K562 (cell line): ENCODE data around the gene BLCAP. TPM values are rescaled to one million over a fixed set of nuclear protein-coding genes. Genes with fewer than 3 reads are reported as not detected.

Source experiments
- ATAC-seq: fragments of 200-7000 bp; cut with Tn5 transposase; 3 replicates; pipeline ENCODE4 v1.9.1; 2020; ENCODE audit warnings: moderate library complexity
- BruUV-seq: library from RNA; stranded (reverse); fragments of 400-500 nt; replicated peaks from 2 replicates; lab custom pipeline; 2021; lab: Mats Ljungman, UMichigan
- CTCF ChIA-PET: fragments of 300-600 bp; formaldehyde crosslinking; extraction: SDS; loops from one replicate; lab custom pipeline; 2021; ENCODE audit warnings: low intra/inter-chr PET ratio; lab: Yijun Ruan, JAX
- POLR2A ChIA-PET: fragments of 300-600, 350-650 bp; sonication (Branson Sonifier 250); formaldehyde crosslinking; extraction: SDS; loops from one replicate; lab custom pipeline; 2021; ENCODE audit warnings: antibody characterized with exemption, inconsistent platforms; lab: Yijun Ruan, JAX
- DNase-seq, 4 experiments: peaks; one replicate each; pipeline versions ENCODE4 v3.0.0 to v3.0.0-alpha.2; 2011 to 2018; ENCODE audit warnings: low spot score in 3 of 4, mixed read lengths in 3 of 4; ENCODE audit errors: extremely low read depth in 1 of 4
- FAIRE-seq: peaks from 2 replicates; lab custom pipeline; 2011; peaks lifted over from hg19 to GRCh38; lab: Jason Lieb, UNC
- H2AFZ ChIP-seq: 2 replicates; pipeline ENCODE4 v1.6.0; 2011; ENCODE audit warnings: low read depth, low read length, control low read depth, inconsistent platforms
- H3K27ac ChIP-seq: fragments of 200-600 bp; 3 replicates; pipeline ENCODE4 v1.8.0; 2011; ENCODE audit warnings: low read depth, mild to moderate bottlenecking, control low read depth, inconsistent platforms, low read length, moderate library complexity, mixed read lengths; ENCODE audit errors: extremely low read depth
- H3K27me3 ChIP-seq, 2 experiments: fragments of 300-600 bp in 1 of 2; 2 replicates in 1 of 2; 3 replicates in 1 of 2; pipeline versions ENCODE4 v1.6.0 to v1.8.0; 2011; ENCODE audit warnings: inconsistent platforms in 2 of 2, low read length in 2 of 2, mild to moderate bottlenecking in 1 of 2, mixed read lengths in 1 of 2, moderate library complexity in 1 of 2; ENCODE audit not compliant: control insufficient read depth in 2 of 2, insufficient read depth in 2 of 2
- H3K36me3 ChIP-seq: fragments of 300-600 bp; 3 replicates; pipeline ENCODE4 v1.8.0; 2011; ENCODE audit warnings: mild to moderate bottlenecking, low read length, inconsistent platforms; ENCODE audit not compliant: control insufficient read depth, insufficient read depth
- H3K4me1 ChIP-seq, 2 experiments: fragments of 200-600 bp in 1 of 2; replicated peaks in 1 of 2; 2 replicates in 1 of 2; 3 replicates in 1 of 2; pipeline versions ENCODE4 v1.5.1 to v1.8.0; 2011; ENCODE audit warnings: inconsistent platforms in 2 of 2, low read length in 2 of 2, mild to moderate bottlenecking in 1 of 2, mixed read lengths in 1 of 2, moderate library complexity in 1 of 2; ENCODE audit not compliant: control insufficient read depth in 2 of 2, insufficient read depth in 2 of 2
- H3K4me2 ChIP-seq: 2 replicates; pipeline ENCODE4 v1.6.1; 2011; ENCODE audit warnings: low read length, control low read depth, inconsistent platforms, mixed read lengths; ENCODE audit not compliant: insufficient read depth
- H3K4me3 ChIP-seq: fragments of 200-600 bp; sonication (generic), shearing (Covaris generic); 2 replicates; pipeline ENCODE4 v1.5.1; 2016; ENCODE audit warnings: control low read depth, inconsistent platforms
- H3K79me2 ChIP-seq: fragments of 200-600 bp; 3 replicates; pipeline ENCODE4 v1.8.0; 2011; ENCODE audit warnings: low read length, inconsistent platforms; ENCODE audit not compliant: control insufficient read depth, insufficient read depth
- H3K9ac ChIP-seq, 2 experiments: 2 replicates each; pipeline versions ENCODE4 v1.6.0 to v1.6.1; 2011; ENCODE audit warnings: low read depth in 2 of 2, low read length in 2 of 2, control low read depth in 1 of 2, inconsistent platforms in 1 of 2, mild to moderate bottlenecking in 1 of 2, mixed read lengths in 1 of 2; ENCODE audit not compliant: insufficient read depth in 1 of 2
- H3K9me1 ChIP-seq: one replicate; pipeline ENCODE4 v1.6.0; 2011; ENCODE audit warnings: inconsistent platforms, mild to moderate bottlenecking, low read length, moderate library complexity; ENCODE audit not compliant: control insufficient read depth, insufficient read depth
- H3K9me3 ChIP-seq: replicated peaks from 2 replicates; pipeline ENCODE4 v1.5.1; 2011; ENCODE audit warnings: low read depth, low read length, inconsistent platforms; ENCODE audit not compliant: control insufficient read depth, insufficient read depth
- H4K20me1 ChIP-seq: replicated peaks from 2 replicates; pipeline ENCODE4 v1.6.1; 2011; ENCODE audit warnings: low read length, inconsistent platforms, mixed read lengths; ENCODE audit not compliant: control insufficient read depth, insufficient read depth
- ASH1L ChIP-seq: fragments of 450-650 bp; IDR thresholded peaks from 2 replicates; pipeline ENCODE4 v1.6.1; 2018; ENCODE audit warnings: borderline replicate concordance, mild to moderate bottlenecking, low read depth; ENCODE audit not compliant: partially characterized antibody
- DDX20 ChIP-seq: fragments of 450-650 bp; IDR thresholded peaks from 2 replicates; pipeline ENCODE4 v1.6.1; 2016; ENCODE audit warnings: missing genetic modification characterization, low read depth, mild to moderate bottlenecking, missing compliant biosample characterization, moderate library complexity
- HNRNPUL1 ChIP-seq: fragments of 200-400 bp; formaldehyde crosslinking; IDR thresholded peaks from 2 replicates; pipeline ENCODE4 v1.6.1; 2017; ENCODE audit warnings: low read length
- ILK ChIP-seq: fragments of 450-650 bp; IDR thresholded peaks from 2 replicates; pipeline ENCODE4 v1.6.1; 2016; ENCODE audit warnings: missing genetic modification characterization, low read depth, mild to moderate bottlenecking, missing compliant biosample characterization, moderate library complexity, borderline replicate concordance
- MGA ChIP-seq: fragments of 450-650 bp; IDR thresholded peaks from 2 replicates; pipeline ENCODE4 v1.6.1; 2016; ENCODE audit warnings: mild to moderate bottlenecking, moderate library complexity
- MTA3 ChIP-seq: fragments of 450-650 bp; formaldehyde crosslinking; IDR thresholded peaks from 2 replicates; pipeline ENCODE4 v1.6.1; 2017; ENCODE audit warnings: mild to moderate bottlenecking, borderline replicate concordance
- POLR2H ChIP-seq: IDR thresholded peaks from 2 replicates; pipeline ENCODE4 v1.6.1; 2016; ENCODE audit warnings: missing genetic modification characterization, low read depth, mild to moderate bottlenecking, control low read depth, missing compliant biosample characterization, moderate library complexity
- WGBS: fragments of 100-300 bp; shearing (Covaris generic); methylation state at CpG from one replicate; pipeline ENCODE4 v1.1.6; 2016; ENCODE audit warnings: low coverage, mixed read lengths; ENCODE audit not compliant: insufficient coverage; ENCODE audit errors: missing lambda C conversion rate; 5-methylcytosine and 5-hydroxymethylcytosine counted together
- in situ Hi-C: fragments of 300-500 bp; cut with MboI; formaldehyde crosslinking; loops from 4 replicates; pipeline ENCODE4 v1.15.0; 2018; ENCODE audit warnings: inconsistent platforms, mixed read lengths
- intact Hi-C: fragments of 100-400 bp; cut with micrococcal nuclease; formaldehyde crosslinking; loops from 2 replicates; pipeline ENCODE4 v1.14.2; 2022
- polyA plus RNA-seq, 8 experiments: library from polyadenylated mRNA; depleted of rRNA in 4 of 8; stranded (reverse) in 5 of 8; unstranded in 3 of 8; fragments of >200 nt; fragmentation: Nextera tagmentation in 2 of 8; fragmentation: Illumina TruSeq in 1 of 8; extraction: Ambion mirVana in 2 of 8; extraction: Trizol in 1 of 8; gene quantifications; 2 replicates each; pipeline versions ENCODE4 v1.2.1 to v1.2.3, GENCODE V29; 2011 to 2014; ENCODE audit warnings: inconsistent platforms in 1 of 8, missing spikeins in 1 of 8
- total RNA-seq, 7 experiments: library from RNA; depleted of rRNA in 6 of 7; stranded (reverse); fragments of >200 nt in 6 of 7; fragmentation: Illumina TruSeq in 2 of 7; extraction: Trizol in 2 of 7; gene quantifications; 2 replicates each; pipeline versions ENCODE4 v1.2.1 to v1.2.3, GENCODE V29; 2011 to 2021; ENCODE audit warnings: low replicate concordance in 1 of 7

BLCAP gene
- total and polyA plus RNA-seq, 9 of the 15 experiments (the other 6 are each of a cell fraction or from before 2014, with no cell fraction given): 16.9 to 41.5 (median 27.6) TPM

GRCh38 chr20:37541326-37541725 is 13.7 kb upstream of the BLCAP start:
- in situ Hi-C loops: no loop called here
- no peak overlapping the region for H3K4me2 ChIP-seq
- BruUV-seq: no TSS peak
- H3K9me1 ChIP-seq: no peaks in the 10 kb centered on the region
- peaks cover 0 to 14% of the 10 kb centered on the region in 2 experiments; a peak in 3 of 5 replicates for H3K4me1 ChIP-seq
- ChIA-PET POLR2A (no interaction called here), CTCF (no interaction called here)
- intact Hi-C loops: no loop called here
- H3K9ac ChIP-seq: no peak overlapping the region
- TF ChIP-seq MTA3 (no peak), ASH1L (no peak), HNRNPUL1 (no peak), POLR2H (tag) (no peak), ILK (tag) (no peak), DDX20 (tag) (no peak), MGA (no peak)
- TF ChIP-seq, all 486 proteins: peak for 0
- WGBS: 33% methylated on average over 5 of the region's 5 CpGs
- Histone ChIP-seq H3K4me3 (no peak overlapping the region), H2AFZ (no peak overlapping the region), H3K9me3 (no peaks in the 10 kb centered on the region), H4K20me1 (no peaks in the 10 kb centered on the region; the same call in 1 of the 2 replicates), H3K27ac (no peak overlapping the region), H3K36me3 (no peaks in the 10 kb centered on the region), H3K79me2 (no peaks in the 10 kb centered on the region), H3K27me3 (peaks cover 4 to 12% of the 10 kb centered on the region in 2 experiments; a peak in 4 of 5 replicates)
- DNase-seq: no peak
- ATAC-seq: no peak
- no peak for FAIRE-seq
